Peyer's patch (tissue), 4 donors: ENCODE data around the gene LIX1.

Experiments
- CTCF ChIP-seq, 6 experiments: fragments of 450-650 bp in 4 of 6; fragments of 200-600 bp in 2 of 6; sonication (generic) in 1 of 6; IDR thresholded peaks; one replicate each; pipeline ENCODE4 v1.5.1; 2017 to 2019; ENCODE audit warnings: antibody characterized with exemption in 6 of 6, mild to moderate bottlenecking in 3 of 6, moderate library complexity in 1 of 6
- POLR2A ChIP-seq, 2 donors: fragments of 450-650 bp; IDR thresholded peaks; one replicate each; pipeline ENCODE4 v1.5.1; 2017; ENCODE audit warnings: antibody characterized with exemption in 2 of 2, mild to moderate bottlenecking in 2 of 2, moderate library complexity in 2 of 2

DNA sequence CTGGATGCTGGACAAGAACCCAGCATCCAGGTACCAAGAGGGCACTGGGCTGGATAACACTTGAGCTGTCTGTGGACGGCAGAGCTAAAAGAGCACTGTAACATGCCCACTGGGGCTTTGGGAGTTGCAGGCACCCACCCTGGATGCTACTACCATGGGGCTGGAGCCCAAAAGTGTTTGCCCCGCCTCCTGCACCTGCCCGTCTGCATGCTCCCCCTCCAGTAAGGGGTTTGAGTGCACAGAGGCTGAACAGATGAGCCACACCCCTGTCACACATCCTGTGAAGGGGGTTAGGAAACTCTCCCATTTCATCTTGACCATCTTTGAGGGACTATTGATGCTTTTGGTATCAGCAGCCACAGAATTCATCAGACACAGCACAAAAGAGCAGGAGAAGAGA, 69.0 kb downstream of the LIX1 start:
- no peak for TF ChIP-seq POLR2A (IDR thresholded peaks at IDR 0.05)
- TF ChIP-seq CTCF (IDR thresholded peaks at IDR 0.05): no peak
